ENCODE results near the gene FAM221B. TPM values are rescaled to one million over a fixed set of nuclear protein-coding genes. Genes with fewer than 3 reads are reported as not detected.
A peak's percentile ranks its signal among the peaks of the same experiment; 100 is the strongest.

FAM221B gene
- total RNA-seq, 4 donors from 2014 or later, result 0.14 TPM; not detected in 3

DNA sequence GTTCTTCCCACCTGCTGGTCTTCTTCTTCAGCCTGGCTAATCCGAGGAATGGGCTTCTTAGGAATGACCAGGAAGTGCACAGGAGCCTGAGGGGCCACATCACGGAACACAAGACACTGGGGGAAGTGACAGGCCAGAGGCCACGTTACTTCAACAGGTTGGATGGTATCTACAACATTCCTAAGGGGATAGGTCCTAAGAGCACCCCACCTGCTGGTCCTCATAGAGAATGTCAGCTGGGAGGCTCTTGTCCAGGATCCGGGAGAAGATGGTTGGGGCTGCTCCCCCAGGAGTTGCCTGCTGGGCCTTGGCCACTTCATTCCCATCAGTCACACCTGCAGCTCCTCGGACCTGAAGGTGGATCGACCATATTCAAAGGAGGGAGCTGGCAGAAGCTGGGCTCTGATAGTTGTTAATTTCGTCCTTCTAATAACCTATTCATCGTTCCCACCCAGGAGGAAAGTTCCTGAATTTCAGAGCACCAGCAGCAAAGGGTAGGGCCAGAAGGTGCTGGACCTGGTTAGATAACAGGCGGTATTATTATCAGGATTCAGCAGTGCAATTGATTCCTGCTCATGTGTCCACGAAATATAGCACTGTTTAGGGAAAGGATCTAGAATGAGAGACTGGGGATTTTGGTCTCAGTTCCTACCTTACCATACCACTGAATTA lies 15.0 kb downstream of the FAM221B start:
- H3K27me3 ChIP-seq, result no peaks in the 10 kb centered on the region
- intact Hi-C loops (cut with DNase I; ENCODE audit: low total_unique reads) (no loop called here), in situ Hi-C loops (cut with MboI; ENCODE audit: low pct_ligation_motif_present in 1 of 4, low pct_unique_long_range_greater_than_20kb in 1 of 4, low sequenced_read_pairs in 3 of 4) (loop anchor here in 1 of 4 donors (10.0 kb wide), 1 partner anchor 79 kb away; the partner anchor contains the start of genes CREB3 and TLN1)
- no peak overlapping the region for H3K4me3 ChIP-seq
- H3K4me1 ChIP-seq, result peaks cover 21 to 38% (median 30%) of the 10 kb centered on the region in 4 donors
- H3K36me3 ChIP-seq, result no peaks in the 10 kb centered on the region
- WGBS, 2 donors (ENCODE audit: low coverage in 1 of 2), result 58 to 66% methylated on average over 3 to 10 of the region's 10 CpGs
- no peak for DNase-seq
- no peak for TF ChIP-seq EP300 (IDR thresholded peaks at IDR 0.05; ENCODE audit: low read depth)
- TF ChIP-seq, protein P1, sequence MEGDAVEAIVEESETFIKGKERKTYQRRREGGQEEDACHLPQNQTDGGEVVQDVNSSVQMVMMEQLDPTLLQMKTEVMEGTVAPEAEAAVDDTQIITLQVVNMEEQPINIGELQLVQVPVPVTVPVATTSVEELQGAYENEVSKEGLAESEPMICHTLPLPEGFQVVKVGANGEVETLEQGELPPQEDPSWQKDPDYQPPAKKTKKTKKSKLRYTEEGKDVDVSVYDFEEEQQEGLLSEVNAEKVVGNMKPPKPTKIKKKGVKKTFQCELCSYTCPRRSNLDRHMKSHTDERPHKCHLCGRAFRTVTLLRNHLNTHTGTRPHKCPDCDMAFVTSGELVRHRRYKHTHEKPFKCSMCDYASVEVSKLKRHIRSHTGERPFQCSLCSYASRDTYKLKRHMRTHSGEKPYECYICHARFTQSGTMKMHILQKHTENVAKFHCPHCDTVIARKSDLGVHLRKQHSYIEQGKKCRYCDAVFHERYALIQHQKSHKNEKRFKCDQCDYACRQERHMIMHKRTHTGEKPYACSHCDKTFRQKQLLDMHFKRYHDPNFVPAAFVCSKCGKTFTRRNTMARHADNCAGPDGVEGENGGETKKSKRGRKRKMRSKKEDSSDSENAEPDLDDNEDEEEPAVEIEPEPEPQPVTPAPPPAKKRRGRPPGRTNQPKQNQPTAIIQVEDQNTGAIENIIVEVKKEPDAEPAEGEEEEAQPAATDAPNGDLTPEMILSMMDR (IDR thresholded peaks at IDR 0.05), result peak in 1 of 5 experiments; percentile 36
- H3K27ac ChIP-seq, result peak overlapping the region; percentile 100
- no peaks in the 10 kb centered on the region for H3K9me3 ChIP-seq

DNA sequence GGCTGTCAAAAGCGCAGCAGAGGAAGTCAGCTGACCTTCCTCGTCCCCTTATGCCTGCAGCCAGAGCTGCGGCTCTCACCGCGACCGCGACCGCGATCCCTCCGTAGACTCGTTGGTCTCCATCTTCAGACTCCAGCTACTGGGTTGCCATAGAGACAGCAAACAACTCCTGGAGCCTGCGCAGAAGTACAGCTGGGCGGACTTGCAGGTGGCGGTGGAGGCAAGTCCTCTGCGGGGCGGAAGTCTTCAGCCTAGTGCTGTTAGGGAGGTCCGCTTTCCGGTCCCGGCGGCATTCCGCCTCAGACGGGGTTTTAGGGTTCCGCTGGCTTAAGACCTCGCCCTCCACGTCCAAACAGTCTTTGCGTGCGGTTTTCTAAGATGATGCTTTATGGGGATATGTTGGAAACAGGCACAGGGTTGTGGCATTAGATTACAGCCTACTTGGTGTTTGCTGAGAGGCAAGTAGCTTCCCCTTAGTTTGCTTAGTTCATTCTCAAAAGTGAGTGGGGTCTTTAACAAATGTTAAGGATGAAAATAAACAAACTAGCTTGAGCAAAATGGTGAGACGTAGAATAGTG lies 16.4 kb downstream of the FAM221B start, which contains the start of gene SPAG8:
SPAG8 (minus strand) TSS at position 238 of the 578 bp plus-strand sequence; CDS start at position 123, 115 bp downstream.
- Histone ChIP-seq H3K4me1 (peaks cover 21 to 38% (median 30%) of the 10 kb centered on the region in 4 donors), H3K27me3 (no peaks in the 10 kb centered on the region), H3K27ac (peak within 1 kb of the TSS; percentile 76 to 100 (median 100)), H3K36me3 (peaks cover 0 to 5% (median 0%) of the 10 kb centered on the region in 4 donors), H3K4me3 (peak within 1 kb of the TSS in 3 of 4 donors; percentile 24 to 56 (median 37)), H3K9me3 (no peaks in the 10 kb centered on the region)
- TF ChIP-seq EP300 (IDR thresholded peaks at IDR 0.05; ENCODE audit: low read depth), result no peak
- peak; percentile 65 to 75 (median 66) for TF ChIP-seq POLR2AphosphoS5 (IDR thresholded peaks at IDR 0.05)
- TF ChIP-seq, protein P1 (IDR thresholded peaks at IDR 0.05), result no peak
- TF ChIP-seq POLR2A (IDR thresholded peaks at IDR 0.05), result peak; percentile 59
- intact Hi-C loops (cut with DNase I; ENCODE audit: low total_unique reads), result no loop called here
- DNase-seq, result peak; percentile 95
- WGBS, 2 donors (ENCODE audit: low coverage in 1 of 2), result 2 to 13% methylated on average over 1 to 26 of the region's 28 CpGs
- in situ Hi-C loops (cut with MboI; ENCODE audit: low pct_ligation_motif_present in 1 of 4, low pct_unique_long_range_greater_than_20kb in 1 of 4, low sequenced_read_pairs in 3 of 4), result loop anchor here in 1 of 4 donors (10.0 kb wide), 1 partner anchor 77 kb away; the partner anchor contains the start of genes CREB3 and TLN1

DNA sequence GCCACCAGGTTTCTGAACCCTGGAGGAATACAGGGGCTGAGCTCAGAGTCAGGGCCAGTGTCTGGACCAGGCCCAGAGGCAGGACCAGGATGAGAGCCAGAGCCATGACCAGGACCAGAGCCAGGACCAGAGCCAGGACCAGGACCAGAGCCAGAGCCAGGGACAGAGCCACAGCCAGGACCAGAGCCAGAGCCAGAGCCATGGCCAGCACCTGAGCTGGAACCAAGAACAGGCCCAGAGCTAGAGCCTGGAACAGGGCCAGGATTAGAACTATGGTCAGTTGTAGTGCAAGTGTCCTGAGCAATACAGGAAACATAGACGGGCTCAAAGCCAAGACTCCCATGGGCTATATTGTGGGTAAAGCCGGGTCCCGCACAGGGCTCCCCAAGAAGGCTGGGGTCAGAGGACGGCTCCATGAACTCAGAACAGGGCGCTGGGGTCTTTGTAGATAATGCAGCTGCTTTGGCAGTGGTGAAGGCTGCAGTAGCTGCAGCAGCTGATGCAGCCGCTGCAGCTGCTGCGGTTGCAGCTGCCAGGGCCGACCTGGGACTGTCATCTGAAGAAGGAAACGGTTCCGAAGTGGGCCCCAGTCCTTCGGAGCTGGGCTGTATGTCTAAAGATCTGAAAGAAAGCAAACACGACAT lies 17.0 kb downstream of the FAM221B start:
- no peak for DNase-seq
- peak overlapping the region; percentile 76 to 100 (median 90) for H3K27ac ChIP-seq
- no peaks in the 10 kb centered on the region for H3K27me3 ChIP-seq
- peaks cover 0 to 11% (median 0%) of the 10 kb centered on the region in 4 donors for H3K36me3 ChIP-seq
- TF ChIP-seq POLR2A (IDR thresholded peaks at IDR 0.05) (no peak), POLR2AphosphoS5 (IDR thresholded peaks at IDR 0.05) (no peak), EP300 (IDR thresholded peaks at IDR 0.05; ENCODE audit: low read depth) (no peak)
- TF ChIP-seq, protein P1 (IDR thresholded peaks at IDR 0.05), result no peak
- intact Hi-C loops (cut with DNase I; ENCODE audit: low total_unique reads) (no loop called here), in situ Hi-C loops (cut with MboI; ENCODE audit: low pct_ligation_motif_present in 1 of 4, low pct_unique_long_range_greater_than_20kb in 1 of 4, low sequenced_read_pairs in 3 of 4) (loop anchor here in 1 of 4 donors (10.0 kb wide), 1 partner anchor 77 kb away; the partner anchor contains the start of genes CREB3 and TLN1)
- H3K4me3 ChIP-seq, result peak overlapping the region in 3 of 4 donors; percentile 24 to 56 (median 37)
- WGBS, 2 donors (ENCODE audit: low coverage in 1 of 2), result 17% methylated on average over 12 of the region's 12 CpGs; no CpG with 5 or more reads in 1 of the 2 donors
- peaks cover 21 to 38% (median 30%) of the 10 kb centered on the region in 4 donors for H3K4me1 ChIP-seq
- no peaks in the 10 kb centered on the region for H3K9me3 ChIP-seq

DNA sequence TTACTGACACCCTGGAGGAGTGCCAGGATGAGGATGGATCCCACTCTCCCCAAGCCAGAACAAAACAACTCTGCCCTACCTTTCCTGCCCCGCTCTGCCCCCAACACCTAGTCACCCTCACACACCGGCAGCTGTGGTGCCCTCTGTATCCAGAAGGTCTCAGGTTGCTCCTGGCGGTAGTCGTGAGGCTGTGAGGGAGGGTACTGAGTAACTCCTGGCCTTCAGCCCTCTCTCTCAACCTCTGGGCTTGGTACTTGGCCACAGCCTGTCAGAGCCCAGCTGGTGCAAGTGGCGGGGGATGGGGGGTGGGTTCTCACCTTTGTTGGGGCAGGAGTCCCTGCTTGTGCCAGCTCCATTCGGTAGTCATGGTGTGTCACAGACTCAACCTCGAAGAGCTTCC lies 18.4 kb downstream of the FAM221B start:
- no peaks in the 10 kb centered on the region for H3K27me3 ChIP-seq
- H3K27ac ChIP-seq, result no peak overlapping the region
- H3K36me3 ChIP-seq, result peaks cover 0 to 17% (median 0%) of the 10 kb centered on the region in 4 donors
- 97% methylated on average over 7 of the region's 7 CpGs; no CpG with 5 or more reads in 1 of the 2 donors for WGBS, 2 donors (ENCODE audit: low coverage in 1 of 2)
- DNase-seq, result no peak
- no peak overlapping the region for H3K4me3 ChIP-seq
- no peaks in the 10 kb centered on the region for H3K9me3 ChIP-seq
- TF ChIP-seq POLR2AphosphoS5 (IDR thresholded peaks at IDR 0.05), result no peak
- TF ChIP-seq, protein P1 (IDR thresholded peaks at IDR 0.05), result no peak
- TF ChIP-seq POLR2A (IDR thresholded peaks at IDR 0.05), result no peak
- TF ChIP-seq EP300 (IDR thresholded peaks at IDR 0.05; ENCODE audit: low read depth), result no peak
- intact Hi-C loops (cut with DNase I; ENCODE audit: low total_unique reads) (no loop called here), in situ Hi-C loops (cut with MboI; ENCODE audit: low pct_ligation_motif_present in 1 of 4, low pct_unique_long_range_greater_than_20kb in 1 of 4, low sequenced_read_pairs in 3 of 4) (loop anchor here in 1 of 4 donors (10.0 kb wide), 1 partner anchor 75 kb away; the partner anchor contains the start of genes CREB3 and TLN1)
- H3K4me1 ChIP-seq, result peaks cover 21 to 34% (median 30%) of the 10 kb centered on the region in 4 donors

Measured in transverse colon (tissue), 4 donors.